K562 (cell line): ENCODE results near the gene LY6G5B. TPM values are rescaled to one million over a fixed set of nuclear protein-coding genes. Genes with fewer than 3 reads are reported as not detected.

Experiments
- EWSR1 ChIP-seq: fragments of 450-650 bp; IDR thresholded peaks from 2 replicates; pipeline ENCODE4 v1.6.1; 2018; ENCODE audit warnings: borderline replicate concordance, mild to moderate bottlenecking, low read depth, moderate library complexity; ENCODE audit not compliant: partially characterized antibody
- HMG20B ChIP-seq: fragments of 250-450 bp; sonication (Bioruptor Pico); IDR thresholded peaks from 2 replicates; pipeline ENCODE4 v1.5.0; 2021; ENCODE audit warnings: mild to moderate bottlenecking
- L3MBTL2 ChIP-seq: fragments of 450-650 bp; IDR thresholded peaks from 2 replicates; pipeline ENCODE4 v1.6.1; 2016; ENCODE audit warnings: mild to moderate bottlenecking, moderate library complexity
- RBFOX2 ChIP-seq: fragments of 200-400 bp; formaldehyde crosslinking; IDR thresholded peaks from 2 replicates; pipeline ENCODE4 v1.6.1; 2017; ENCODE audit warnings: low read depth, mild to moderate bottlenecking, low read length, moderate library complexity
- RBM17 ChIP-seq: fragments of 200-400 bp; formaldehyde crosslinking; IDR thresholded peaks from 2 replicates; pipeline ENCODE4 v1.6.1; 2017; ENCODE audit warnings: low read depth, mild to moderate bottlenecking, low read length, borderline replicate concordance
- TGIF2 ChIP-seq: sonication (generic); formaldehyde crosslinking; IDR thresholded peaks from 2 replicates; pipeline ENCODE4 v1.8.1; 2022; ENCODE audit warnings: mild to moderate bottlenecking, missing genetic modification reagents, moderate library complexity
- ZBTB26 ChIP-seq: fragments of 450-650 bp; formaldehyde crosslinking; IDR thresholded peaks from 2 replicates; pipeline ENCODE4 v1.4.0; 2022; ENCODE audit warnings: missing genetic modification characterization
- ZC3H11A ChIP-seq: IDR thresholded peaks from 2 replicates; pipeline ENCODE4 v1.6.1; 2012; ENCODE audit warnings: low read depth, low read length, improper control_type of control experiment
- ZNF184 ChIP-seq: sonication (generic); formaldehyde crosslinking; IDR thresholded peaks from 2 replicates; pipeline ENCODE4 v1.5.0; 2020; ENCODE audit warnings: missing genetic modification reagents
- ZNF444 ChIP-seq: fragments of 250-450 bp; sonication (Bioruptor Pico); IDR thresholded peaks from 2 replicates; pipeline ENCODE4 v1.4.0; 2020; ENCODE audit warnings: mild to moderate bottlenecking, moderate library complexity
- ZNF449 ChIP-seq: fragments of 250-450 bp; sonication (Bioruptor Pico); IDR thresholded peaks from 2 replicates; pipeline ENCODE4 v1.8.0; 2022; ENCODE audit warnings: moderate library complexity, mild to moderate bottlenecking, inconsistent platforms
- polyA plus RNA-seq, 8 experiments: library from polyadenylated mRNA; depleted of rRNA in 4 of 8; stranded (reverse) in 5 of 8; unstranded in 3 of 8; fragments of >200 nt; fragmentation: Nextera tagmentation in 2 of 8; fragmentation: Illumina TruSeq in 1 of 8; extraction: Ambion mirVana in 2 of 8; extraction: Trizol in 1 of 8; gene quantifications; 2 replicates each; pipeline versions ENCODE4 v1.2.1 to v1.2.3, GENCODE V29; 2011 to 2014; ENCODE audit warnings: inconsistent platforms in 1 of 8, missing spikeins in 1 of 8
- total RNA-seq, 7 experiments: library from RNA; depleted of rRNA in 6 of 7; stranded (reverse); fragments of >200 nt in 6 of 7; fragmentation: Illumina TruSeq in 2 of 7; extraction: Trizol in 2 of 7; gene quantifications; 2 replicates each; pipeline versions ENCODE4 v1.2.1 to v1.2.3, GENCODE V29; 2011 to 2021; ENCODE audit warnings: low replicate concordance in 1 of 7
- TF ChIP-seq, protein P1 (sequence below): sonication (generic); formaldehyde crosslinking; IDR thresholded peaks from 2 replicates; pipeline ENCODE4 v1.8.1; 2022; ENCODE audit warnings: missing genetic modification reagents
- TF ChIP-seq, protein P2 (sequence below): fragments of 250-450 bp; sonication (Bioruptor Pico); IDR thresholded peaks from 2 replicates; pipeline ENCODE4 v1.5.0; 2021; ENCODE audit warnings: mild to moderate bottlenecking, borderline replicate concordance
- TF ChIP-seq, protein P3 (sequence below), 2 experiments: IDR thresholded peaks; 2 replicates each; pipeline ENCODE4 v1.6.1; 2012; ENCODE audit warnings: improper control_type of control experiment in 2 of 2, low read depth in 2 of 2, low read length in 2 of 2, borderline replicate concordance in 1 of 2
- TF ChIP-seq, protein P4 (sequence below): fragments of 450-650 bp; IDR thresholded peaks from 2 replicates; pipeline ENCODE4 v1.7.0; 2016; ENCODE audit warnings: borderline replicate concordance

LY6G5B gene
- total and polyA plus RNA-seq, 9 of the 15 experiments (the other 6 are each of a cell fraction or from before 2014, with no cell fraction given): 6.0 to 27.0 (median 7.5) TPM

DNA sequence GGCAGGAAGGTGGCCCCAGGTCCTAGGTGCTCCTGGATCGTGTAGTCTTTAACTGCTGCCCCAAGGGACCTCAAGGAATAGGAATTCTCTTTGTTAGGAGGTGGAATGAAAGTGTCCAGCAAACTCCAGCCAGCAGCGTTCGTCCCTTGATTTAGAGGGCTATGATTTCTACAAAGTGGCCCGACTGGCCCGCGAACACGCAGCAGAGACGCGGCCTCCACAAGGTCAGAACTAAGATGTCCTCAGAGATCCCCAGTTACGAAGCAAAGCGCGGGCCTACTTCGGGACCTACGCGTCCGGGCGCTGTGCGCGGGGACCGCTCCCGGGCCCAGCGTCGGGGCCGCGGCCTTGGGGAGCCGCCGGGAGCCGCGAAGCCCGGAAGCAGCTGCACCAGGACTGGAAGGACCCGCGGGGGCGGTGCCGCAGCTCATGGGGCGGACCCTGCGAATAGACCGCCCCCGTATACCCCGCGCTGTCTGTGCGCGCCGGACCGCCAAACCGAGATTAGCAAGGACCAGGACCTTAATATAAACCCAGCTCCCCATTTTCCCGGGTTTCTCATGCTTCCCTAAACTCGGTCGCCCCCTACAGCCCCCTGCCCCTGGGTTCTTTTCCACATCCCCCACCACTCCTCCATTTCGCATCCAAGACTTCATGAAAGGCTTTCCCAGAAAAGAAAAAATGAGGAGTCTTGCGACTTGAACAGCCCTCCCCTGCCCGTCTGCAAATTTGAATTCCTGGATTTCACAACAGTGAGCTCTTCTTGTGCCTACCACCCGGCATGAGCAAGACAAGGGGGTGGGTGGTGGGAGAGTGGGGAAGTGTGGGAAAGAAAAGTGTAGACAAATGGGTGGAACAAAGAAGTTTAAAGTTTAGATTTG is 9.2 kb upstream of the LY6G5B start, which contains the start of gene C6orf47 (continued):
- TF ChIP-seq, protein P1, sequence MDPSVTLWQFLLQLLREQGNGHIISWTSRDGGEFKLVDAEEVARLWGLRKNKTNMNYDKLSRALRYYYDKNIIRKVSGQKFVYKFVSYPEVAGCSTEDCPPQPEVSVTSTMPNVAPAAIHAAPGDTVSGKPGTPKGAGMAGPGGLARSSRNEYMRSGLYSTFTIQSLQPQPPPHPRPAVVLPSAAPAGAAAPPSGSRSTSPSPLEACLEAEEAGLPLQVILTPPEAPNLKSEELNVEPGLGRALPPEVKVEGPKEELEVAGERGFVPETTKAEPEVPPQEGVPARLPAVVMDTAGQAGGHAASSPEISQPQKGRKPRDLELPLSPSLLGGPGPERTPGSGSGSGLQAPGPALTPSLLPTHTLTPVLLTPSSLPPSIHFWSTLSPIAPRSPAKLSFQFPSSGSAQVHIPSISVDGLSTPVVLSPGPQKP (CRISPR knock-in tag): no peak
- peak; percentile 6; the same call in 1 of the 2 replicates for TF ChIP-seq ZNF449
- TF ChIP-seq ZNF184 (CRISPR knock-in tag): no peak
- TF ChIP-seq ZBTB26 (CRISPR knock-in tag): 0 out of 2 replicates have a peak, but pooled peaks have one; percentile 81
- TF ChIP-seq EWSR1: no peak
- TF ChIP-seq TGIF2 (CRISPR knock-in tag): peak; percentile 80; the same call in 1 of the 2 replicates
- TF ChIP-seq L3MBTL2: peak; percentile 91
- 0 out of 2 replicates have a peak, but pooled peaks have one; percentile 12 for TF ChIP-seq ZC3H11A
- no peak for TF ChIP-seq RBM17
- TF ChIP-seq, protein P2, sequence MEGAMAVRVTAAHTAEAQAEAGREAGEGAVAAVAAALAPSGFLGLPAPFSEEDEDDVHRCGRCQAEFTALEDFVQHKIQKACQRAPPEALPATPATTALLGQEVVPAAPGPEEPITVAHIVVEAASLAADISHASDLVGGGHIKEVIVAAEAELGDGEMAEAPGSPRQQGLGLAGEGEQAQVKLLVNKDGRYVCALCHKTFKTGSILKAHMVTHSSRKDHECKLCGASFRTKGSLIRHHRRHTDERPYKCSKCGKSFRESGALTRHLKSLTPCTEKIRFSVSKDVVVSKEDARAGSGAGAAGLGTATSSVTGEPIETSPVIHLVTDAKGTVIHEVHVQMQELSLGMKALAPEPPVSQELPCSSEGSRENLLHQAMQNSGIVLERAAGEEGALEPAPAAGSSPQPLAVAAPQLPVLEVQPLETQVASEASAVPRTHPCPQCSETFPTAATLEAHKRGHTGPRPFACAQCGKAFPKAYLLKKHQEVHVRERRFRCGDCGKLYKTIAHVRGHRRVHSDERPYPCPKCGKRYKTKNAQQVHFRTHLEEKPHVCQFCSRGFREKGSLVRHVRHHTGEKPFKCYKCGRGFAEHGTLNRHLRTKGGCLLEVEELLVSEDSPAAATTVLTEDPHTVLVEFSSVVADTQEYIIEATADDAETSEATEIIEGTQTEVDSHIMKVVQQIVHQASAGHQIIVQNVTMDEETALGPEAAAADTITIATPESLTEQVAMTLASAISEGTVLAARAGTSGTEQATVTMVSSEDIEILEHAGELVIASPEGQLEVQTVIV: no peak; the same call in 1 of the 2 replicates
- TF ChIP-seq, protein P3, sequence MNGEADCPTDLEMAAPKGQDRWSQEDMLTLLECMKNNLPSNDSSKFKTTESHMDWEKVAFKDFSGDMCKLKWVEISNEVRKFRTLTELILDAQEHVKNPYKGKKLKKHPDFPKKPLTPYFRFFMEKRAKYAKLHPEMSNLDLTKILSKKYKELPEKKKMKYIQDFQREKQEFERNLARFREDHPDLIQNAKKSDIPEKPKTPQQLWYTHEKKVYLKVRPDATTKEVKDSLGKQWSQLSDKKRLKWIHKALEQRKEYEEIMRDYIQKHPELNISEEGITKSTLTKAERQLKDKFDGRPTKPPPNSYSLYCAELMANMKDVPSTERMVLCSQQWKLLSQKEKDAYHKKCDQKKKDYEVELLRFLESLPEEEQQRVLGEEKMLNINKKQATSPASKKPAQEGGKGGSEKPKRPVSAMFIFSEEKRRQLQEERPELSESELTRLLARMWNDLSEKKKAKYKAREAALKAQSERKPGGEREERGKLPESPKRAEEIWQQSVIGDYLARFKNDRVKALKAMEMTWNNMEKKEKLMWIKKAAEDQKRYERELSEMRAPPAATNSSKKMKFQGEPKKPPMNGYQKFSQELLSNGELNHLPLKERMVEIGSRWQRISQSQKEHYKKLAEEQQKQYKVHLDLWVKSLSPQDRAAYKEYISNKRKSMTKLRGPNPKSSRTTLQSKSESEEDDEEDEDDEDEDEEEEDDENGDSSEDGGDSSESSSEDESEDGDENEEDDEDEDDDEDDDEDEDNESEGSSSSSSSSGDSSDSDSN (IDR thresholded peaks at IDR 0.05; ENCODE audit: borderline replicate concordance in 1 of 2, low read depth in 2 of 2, low read length in 2 of 2): peak; percentile 99
- TF ChIP-seq RBFOX2: peak; percentile 96
- TF ChIP-seq ZNF444 (CRISPR knock-in tag): peak; percentile 1; the same call in 1 of the 2 replicates
- TF ChIP-seq HMG20B: peak; percentile 96
- TF ChIP-seq, protein P4, sequence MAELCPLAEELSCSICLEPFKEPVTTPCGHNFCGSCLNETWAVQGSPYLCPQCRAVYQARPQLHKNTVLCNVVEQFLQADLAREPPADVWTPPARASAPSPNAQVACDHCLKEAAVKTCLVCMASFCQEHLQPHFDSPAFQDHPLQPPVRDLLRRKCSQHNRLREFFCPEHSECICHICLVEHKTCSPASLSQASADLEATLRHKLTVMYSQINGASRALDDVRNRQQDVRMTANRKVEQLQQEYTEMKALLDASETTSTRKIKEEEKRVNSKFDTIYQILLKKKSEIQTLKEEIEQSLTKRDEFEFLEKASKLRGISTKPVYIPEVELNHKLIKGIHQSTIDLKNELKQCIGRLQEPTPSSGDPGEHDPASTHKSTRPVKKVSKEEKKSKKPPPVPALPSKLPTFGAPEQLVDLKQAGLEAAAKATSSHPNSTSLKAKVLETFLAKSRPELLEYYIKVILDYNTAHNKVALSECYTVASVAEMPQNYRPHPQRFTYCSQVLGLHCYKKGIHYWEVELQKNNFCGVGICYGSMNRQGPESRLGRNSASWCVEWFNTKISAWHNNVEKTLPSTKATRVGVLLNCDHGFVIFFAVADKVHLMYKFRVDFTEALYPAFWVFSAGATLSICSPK: peak; percentile 75; the same call in 1 of the 2 replicates
